HL-60 (cell line): ENCODE data around the gene FLNB.

Experiments
- GABPA ChIP-seq: IDR thresholded peaks from 2 replicates; pipeline ENCODE4 v1.6.1; 2012; ENCODE audit warnings: low read depth
- POLR2AphosphoS5 ChIP-seq: IDR thresholded peaks from 2 replicates; pipeline ENCODE4 v1.6.1; 2012; ENCODE audit warnings: low read depth
- SPI1 ChIP-seq: IDR thresholded peaks from 2 replicates; pipeline ENCODE4 v1.6.1; 2012; ENCODE audit warnings: low read depth, mild to moderate bottlenecking, borderline replicate concordance
- TF ChIP-seq, protein P1 (sequence below): IDR thresholded peaks from one replicate; pipeline ENCODE4 v1.5.1; 2011; ENCODE audit warnings: low read length, control low read depth, inconsistent platforms; ENCODE audit not compliant: insufficient read depth
- TF ChIP-seq, protein P2 (sequence below): IDR thresholded peaks from 2 replicates; pipeline ENCODE4 v1.6.1; 2012; ENCODE audit warnings: low read depth; ENCODE audit not compliant: insufficient replicate concordance

DNA sequence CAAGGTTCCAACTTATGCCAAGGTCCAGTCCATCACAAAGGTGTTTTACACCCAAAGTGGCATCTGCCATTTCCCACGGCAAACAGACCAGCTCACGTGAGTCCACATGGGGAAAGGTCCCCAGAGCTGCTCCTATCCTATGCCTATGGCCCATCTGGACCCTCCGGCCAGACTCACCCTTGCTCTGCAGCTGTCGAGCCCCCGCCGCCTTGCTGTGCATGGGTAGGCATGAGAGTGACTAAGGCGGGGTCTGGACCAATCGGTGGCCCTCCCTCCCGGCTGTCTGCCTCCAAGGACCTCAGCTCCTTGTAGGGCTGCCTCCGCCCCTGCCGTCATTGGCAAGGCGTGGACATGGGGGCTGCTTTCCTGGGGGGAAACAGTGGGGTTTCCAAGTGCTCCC lies 175.7 kb downstream of the FLNB start:
- TF ChIP-seq, protein P1, sequence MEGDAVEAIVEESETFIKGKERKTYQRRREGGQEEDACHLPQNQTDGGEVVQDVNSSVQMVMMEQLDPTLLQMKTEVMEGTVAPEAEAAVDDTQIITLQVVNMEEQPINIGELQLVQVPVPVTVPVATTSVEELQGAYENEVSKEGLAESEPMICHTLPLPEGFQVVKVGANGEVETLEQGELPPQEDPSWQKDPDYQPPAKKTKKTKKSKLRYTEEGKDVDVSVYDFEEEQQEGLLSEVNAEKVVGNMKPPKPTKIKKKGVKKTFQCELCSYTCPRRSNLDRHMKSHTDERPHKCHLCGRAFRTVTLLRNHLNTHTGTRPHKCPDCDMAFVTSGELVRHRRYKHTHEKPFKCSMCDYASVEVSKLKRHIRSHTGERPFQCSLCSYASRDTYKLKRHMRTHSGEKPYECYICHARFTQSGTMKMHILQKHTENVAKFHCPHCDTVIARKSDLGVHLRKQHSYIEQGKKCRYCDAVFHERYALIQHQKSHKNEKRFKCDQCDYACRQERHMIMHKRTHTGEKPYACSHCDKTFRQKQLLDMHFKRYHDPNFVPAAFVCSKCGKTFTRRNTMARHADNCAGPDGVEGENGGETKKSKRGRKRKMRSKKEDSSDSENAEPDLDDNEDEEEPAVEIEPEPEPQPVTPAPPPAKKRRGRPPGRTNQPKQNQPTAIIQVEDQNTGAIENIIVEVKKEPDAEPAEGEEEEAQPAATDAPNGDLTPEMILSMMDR: no peak
- TF ChIP-seq GABPA: no peak
- TF ChIP-seq POLR2AphosphoS5: no peak
- no peak for TF ChIP-seq SPI1
- TF ChIP-seq, protein P2, sequence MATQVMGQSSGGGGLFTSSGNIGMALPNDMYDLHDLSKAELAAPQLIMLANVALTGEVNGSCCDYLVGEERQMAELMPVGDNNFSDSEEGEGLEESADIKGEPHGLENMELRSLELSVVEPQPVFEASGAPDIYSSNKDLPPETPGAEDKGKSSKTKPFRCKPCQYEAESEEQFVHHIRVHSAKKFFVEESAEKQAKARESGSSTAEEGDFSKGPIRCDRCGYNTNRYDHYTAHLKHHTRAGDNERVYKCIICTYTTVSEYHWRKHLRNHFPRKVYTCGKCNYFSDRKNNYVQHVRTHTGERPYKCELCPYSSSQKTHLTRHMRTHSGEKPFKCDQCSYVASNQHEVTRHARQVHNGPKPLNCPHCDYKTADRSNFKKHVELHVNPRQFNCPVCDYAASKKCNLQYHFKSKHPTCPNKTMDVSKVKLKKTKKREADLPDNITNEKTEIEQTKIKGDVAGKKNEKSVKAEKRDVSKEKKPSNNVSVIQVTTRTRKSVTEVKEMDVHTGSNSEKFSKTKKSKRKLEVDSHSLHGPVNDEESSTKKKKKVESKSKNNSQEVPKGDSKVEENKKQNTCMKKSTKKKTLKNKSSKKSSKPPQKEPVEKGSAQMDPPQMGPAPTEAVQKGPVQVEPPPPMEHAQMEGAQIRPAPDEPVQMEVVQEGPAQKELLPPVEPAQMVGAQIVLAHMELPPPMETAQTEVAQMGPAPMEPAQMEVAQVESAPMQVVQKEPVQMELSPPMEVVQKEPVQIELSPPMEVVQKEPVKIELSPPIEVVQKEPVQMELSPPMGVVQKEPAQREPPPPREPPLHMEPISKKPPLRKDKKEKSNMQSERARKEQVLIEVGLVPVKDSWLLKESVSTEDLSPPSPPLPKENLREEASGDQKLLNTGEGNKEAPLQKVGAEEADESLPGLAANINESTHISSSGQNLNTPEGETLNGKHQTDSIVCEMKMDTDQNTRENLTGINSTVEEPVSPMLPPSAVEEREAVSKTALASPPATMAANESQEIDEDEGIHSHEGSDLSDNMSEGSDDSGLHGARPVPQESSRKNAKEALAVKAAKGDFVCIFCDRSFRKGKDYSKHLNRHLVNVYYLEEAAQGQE: no peak
